Fibroblast of mammary gland (primary cell): ENCODE data around the gene SLC22A4.

Source experiments
- DNase-seq: peaks from one replicate; pipeline ENCODE4 v3.0.0-alpha.2; 2010; ENCODE audit warnings: low read depth
- H3K4me3 ChIP-seq: 2 replicates; pipeline ENCODE4 v1.5.1; 2011; ENCODE audit warnings: low read depth, mild to moderate bottlenecking, low read length, moderate library complexity; ENCODE audit not compliant: control insufficient read depth
- CTCF ChIP-seq: conservative IDR thresholded peaks from 2 replicates; pipeline ENCODE4 v1.5.1; 2011; ENCODE audit warnings: low read depth, low read length, inconsistent platforms; ENCODE audit not compliant: control insufficient read depth, insufficient read depth

Gene SLC22A4

GRCh38 chr5:132267166-132267739 lies 26.9 kb upstream of the SLC22A4 start:
- no peak for DNase-seq
- no peak for TF ChIP-seq CTCF
- H3K4me3 ChIP-seq, result no peak overlapping the region

GRCh38 chr5:132267931-132268768 lies 26.0 kb upstream of the SLC22A4 start:
- no peak for DNase-seq
- H3K4me3 ChIP-seq, result no peak overlapping the region

GRCh38 chr5:132268769-132269551 lies 25.2 kb upstream of the SLC22A4 start:
- no peak overlapping the region for H3K4me3 ChIP-seq
- TF ChIP-seq CTCF, result no peak
- peak; percentile 78 for DNase-seq

More at GRCh38 chr5:132267931-132268768, 26.0 kb upstream of the SLC22A4 start:
- TF ChIP-seq CTCF, result no peak

- DNase-seq, result no peak
- TF ChIP-seq CTCF, result no peak
- H3K4me3 ChIP-seq, result no peak overlapping the region
Measured at GRCh38 chr5:132269635-132270334, 24.4 kb upstream of the SLC22A4 start.

- no peak for TF ChIP-seq CTCF
- DNase-seq, result no peak
- no peak overlapping the region for H3K4me3 ChIP-seq
Measured at GRCh38 chr5:132270335-132270665, 23.9 kb upstream of the SLC22A4 start.

GRCh38 chr5:132270706-132271105 lies 23.5 kb upstream of the SLC22A4 start:
- TF ChIP-seq CTCF, result no peak
- no peak overlapping the region for H3K4me3 ChIP-seq
- no peak for DNase-seq
